Left ventricle myocardium inferior (tissue), 1 donor: Measurements from ENCODE around the gene NOXO1. TPM values are rescaled to one million over a fixed set of nuclear protein-coding genes. Genes with fewer than 3 reads are reported as not detected.

Experiments used
- DNase-seq: peaks from one replicate; pipeline ENCODE4 v3.0.0-alpha.2; 2020
- H3K27ac ChIP-seq: fragments of 200-600 bp; replicated peaks from 2 replicates; pipeline ENCODE4 v1.8.0; 2021
- H3K27me3 ChIP-seq: fragments of 200-600 bp; 2 replicates; pipeline ENCODE4 v1.8.0; 2021; ENCODE audit warnings: low read depth
- H3K36me3 ChIP-seq: fragments of 200-600 bp; 2 replicates; pipeline ENCODE4 v1.8.0; 2021
- H3K4me1 ChIP-seq: fragments of 200-600 bp; 2 replicates; pipeline ENCODE4 v1.8.0; 2021
- H3K4me3 ChIP-seq: fragments of 200-600 bp; 2 replicates; pipeline ENCODE4 v1.8.0; 2021; ENCODE audit warnings: mild to moderate bottlenecking, moderate library complexity
- H3K9me3 ChIP-seq: fragments of 200-600 bp; replicated peaks from 2 replicates; pipeline ENCODE4 v1.8.0; 2021
- intact Hi-C: fragments of 100-400 bp; cut with micrococcal nuclease; formaldehyde crosslinking; loops from one replicate; pipeline ENCODE4 v1.11.0; 2022
- total RNA-seq: library from RNA; stranded (reverse); fragmentation: NEBNext Ultra II Directional; extraction: Animal tissue kit (Norgen Biotek cat#: 25700); gene quantifications from one replicate; pipeline ENCODE4 v1.2.1, GENCODE V29; 2021
- TF ChIP-seq, protein P1 (sequence below): fragments of 200-600 bp; IDR thresholded peaks from 2 replicates; pipeline ENCODE4 v1.8.0; 2021; ENCODE audit warnings: antibody characterized with exemption, mild to moderate bottlenecking, borderline replicate concordance
- donor health status: DM: no; HTN: yes; CAD: no; lungs with severe emphysema.

The NOXO1 gene
- total RNA-seq, 1 donor from 2014 or later, result not detected

GRCh38 chr16:1976951-1977874 lies 4.1 kb downstream of the NOXO1 start:
- H3K27me3 ChIP-seq, result peaks cover 77% of the 10 kb centered on the region
- no peak for DNase-seq
- no peaks in the 10 kb centered on the region for H3K9me3 ChIP-seq
- no peak overlapping the region for H3K4me3 ChIP-seq
- intact Hi-C loops, result no loop called here
- H3K27ac ChIP-seq, result no peak overlapping the region
- TF ChIP-seq, protein P1, sequence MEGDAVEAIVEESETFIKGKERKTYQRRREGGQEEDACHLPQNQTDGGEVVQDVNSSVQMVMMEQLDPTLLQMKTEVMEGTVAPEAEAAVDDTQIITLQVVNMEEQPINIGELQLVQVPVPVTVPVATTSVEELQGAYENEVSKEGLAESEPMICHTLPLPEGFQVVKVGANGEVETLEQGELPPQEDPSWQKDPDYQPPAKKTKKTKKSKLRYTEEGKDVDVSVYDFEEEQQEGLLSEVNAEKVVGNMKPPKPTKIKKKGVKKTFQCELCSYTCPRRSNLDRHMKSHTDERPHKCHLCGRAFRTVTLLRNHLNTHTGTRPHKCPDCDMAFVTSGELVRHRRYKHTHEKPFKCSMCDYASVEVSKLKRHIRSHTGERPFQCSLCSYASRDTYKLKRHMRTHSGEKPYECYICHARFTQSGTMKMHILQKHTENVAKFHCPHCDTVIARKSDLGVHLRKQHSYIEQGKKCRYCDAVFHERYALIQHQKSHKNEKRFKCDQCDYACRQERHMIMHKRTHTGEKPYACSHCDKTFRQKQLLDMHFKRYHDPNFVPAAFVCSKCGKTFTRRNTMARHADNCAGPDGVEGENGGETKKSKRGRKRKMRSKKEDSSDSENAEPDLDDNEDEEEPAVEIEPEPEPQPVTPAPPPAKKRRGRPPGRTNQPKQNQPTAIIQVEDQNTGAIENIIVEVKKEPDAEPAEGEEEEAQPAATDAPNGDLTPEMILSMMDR, result no peak
- H3K4me1 ChIP-seq, result peaks cover 39% of the 10 kb centered on the region
- peaks cover 54% of the 10 kb centered on the region for H3K36me3 ChIP-seq

DNA sequence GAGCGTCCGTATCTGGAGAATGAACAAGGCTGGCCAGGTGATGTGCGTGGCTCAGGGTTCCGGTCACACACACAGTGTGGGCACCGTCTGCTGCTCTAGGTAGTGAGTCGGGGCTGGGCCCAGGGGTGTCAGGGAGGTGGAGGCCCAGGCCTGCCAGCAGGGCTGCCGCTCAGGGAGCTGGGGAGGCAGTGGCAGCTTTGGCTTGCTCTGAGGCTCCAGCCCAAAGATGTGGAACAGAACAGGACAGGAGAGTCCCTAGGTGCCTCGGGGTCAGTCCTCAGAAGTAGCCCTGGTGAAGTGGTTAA lies 5.1 kb downstream of the NOXO1 start:
- Histone ChIP-seq H3K27ac (no peak overlapping the region), H3K27me3 (peaks cover 66% of the 10 kb centered on the region), H3K4me1 (peaks cover 48% of the 10 kb centered on the region), H3K9me3 (no peaks in the 10 kb centered on the region), H3K36me3 (peaks cover 54% of the 10 kb centered on the region), H3K4me3 (no peak overlapping the region)
- DNase-seq, result no peak
- intact Hi-C loops, result no loop called here
- TF ChIP-seq, protein P1, result no peak

GRCh38 chr16:1975432-1976215 lies 5.6 kb downstream of the NOXO1 start:
- DNase-seq, result no peak
- Histone ChIP-seq H3K27ac (no peak overlapping the region), H3K4me3 (no peak overlapping the region), H3K4me1 (peaks cover 51% of the 10 kb centered on the region), H3K9me3 (no peaks in the 10 kb centered on the region), H3K36me3 (peaks cover 54% of the 10 kb centered on the region), H3K27me3 (peaks cover 61% of the 10 kb centered on the region)
- TF ChIP-seq, protein P1, result no peak
- intact Hi-C loops, result no loop called here

DNA sequence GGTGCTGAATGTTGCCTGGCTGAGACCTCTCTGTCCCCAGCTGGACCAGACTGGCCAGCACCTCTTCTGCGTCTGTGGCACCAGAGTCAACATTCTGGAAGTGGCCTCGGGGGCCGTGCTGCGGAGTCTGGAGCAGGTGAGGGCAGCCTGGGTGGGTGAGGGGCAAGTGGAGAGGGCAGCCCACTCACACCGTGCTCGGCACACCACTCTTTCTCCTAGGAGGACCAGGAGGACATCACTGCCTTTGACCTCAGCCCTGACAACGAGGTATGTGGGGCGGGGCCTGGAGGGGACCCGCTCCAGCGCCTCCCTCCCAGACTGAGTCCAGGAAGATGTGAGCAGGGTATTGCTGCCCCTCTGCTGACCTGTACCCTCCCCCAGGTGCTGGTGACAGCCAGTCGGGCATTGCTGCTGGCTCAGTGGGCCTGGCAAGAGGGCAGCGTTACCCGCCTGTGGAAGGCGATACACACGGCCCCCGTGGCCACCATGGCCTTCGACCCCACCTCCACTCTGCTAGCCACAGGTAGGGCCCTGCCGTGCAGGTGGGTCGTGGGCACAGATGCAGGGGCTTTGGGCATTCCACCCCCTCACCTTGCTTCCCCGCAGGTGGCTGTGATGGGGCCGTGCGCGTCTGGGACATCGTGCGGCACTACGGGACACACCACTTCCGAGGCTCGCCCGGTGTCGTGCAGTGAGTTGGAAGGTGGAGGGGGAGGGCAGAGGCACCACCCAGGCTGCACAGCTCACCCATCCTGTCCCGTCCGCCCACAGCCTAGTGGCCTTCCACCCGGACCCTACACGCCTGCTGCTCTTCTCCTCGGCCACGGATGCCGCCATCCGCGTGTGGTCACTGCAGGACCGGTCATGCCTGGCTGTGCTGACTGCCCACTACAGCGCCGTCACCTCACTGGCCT lies 6.9 kb downstream of the NOXO1 start:
- intact Hi-C loops, result no loop called here
- H3K9me3 ChIP-seq, result no peaks in the 10 kb centered on the region
- TF ChIP-seq, protein P1, result no peak
- peaks cover 54% of the 10 kb centered on the region for H3K36me3 ChIP-seq
- no peak overlapping the region for H3K27ac ChIP-seq
- H3K4me1 ChIP-seq, result peaks cover 42% of the 10 kb centered on the region
- DNase-seq, result no peak
- H3K27me3 ChIP-seq, result peaks cover 49% of the 10 kb centered on the region
- H3K4me3 ChIP-seq, result no peak overlapping the region
